ENCODE data around the gene TAS2R39. TPM values are rescaled to one million over a fixed set of nuclear protein-coding genes. Genes with fewer than 3 reads are reported as not detected.

TAS2R39 gene
- total and polyA plus RNA-seq, 2 experiments from 2014 or later: 0.21 TPM; not detected in 1

DNA sequence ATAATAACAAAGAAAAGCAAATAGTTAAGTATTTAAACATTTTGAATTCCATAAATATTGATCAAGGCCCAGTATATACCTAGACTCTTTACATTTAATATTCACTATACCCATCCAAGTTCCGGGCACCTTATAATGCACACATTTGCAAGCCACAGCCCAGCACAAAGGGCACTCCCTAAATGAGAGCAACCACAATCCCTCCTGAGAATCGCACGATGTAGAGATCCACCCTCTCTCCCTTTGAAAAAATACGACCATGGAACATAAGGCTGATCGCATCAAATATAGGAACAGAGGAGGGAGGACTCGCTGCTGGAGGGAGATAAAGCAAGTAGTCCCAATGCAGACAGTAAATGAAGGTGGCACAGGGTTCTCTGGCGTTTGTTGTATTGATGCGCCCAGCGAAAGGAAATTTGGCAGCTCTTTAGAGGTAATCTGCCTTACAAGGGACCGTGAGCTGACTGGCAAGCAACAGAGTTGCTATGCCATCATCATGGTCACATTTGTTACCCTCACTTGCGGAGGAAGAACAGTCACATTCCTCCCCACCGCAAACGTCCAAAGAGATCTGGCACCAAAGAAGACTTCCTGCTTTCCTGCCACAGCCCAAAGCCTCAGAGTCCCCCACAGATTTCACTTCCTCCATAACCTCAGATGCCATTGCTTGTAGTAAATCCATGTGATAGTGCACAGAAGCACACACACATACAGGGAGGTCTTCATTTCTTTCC is 22.5 kb downstream of the TAS2R39 start:
- H3K79me2 ChIP-seq (replicated peaks; ENCODE audit: insufficient read depth): no peaks in the 10 kb centered on the region
- H3K4me1 ChIP-seq (ENCODE audit: insufficient read depth): no peaks in the 10 kb centered on the region
- Mint-ChIP-seq H3K36me3 (ENCODE audit: low read depth) (no peaks in the 10 kb centered on the region), H3K27me3 (ENCODE audit: insufficient read depth, low read depth, poor library complexity) (peaks cover 2% of the 10 kb centered on the region), H3K4me3 (no peak overlapping the region), H3K4me1 (peaks cover 7% of the 10 kb centered on the region; the same call in 1 of the 3 replicates), H3K27ac (no peak overlapping the region), H3K9me3 (no peaks in the 10 kb centered on the region; the same call in 2 of the 3 replicates)
- no peaks in the 10 kb centered on the region for H3K27me3 ChIP-seq (ENCODE audit: insufficient read depth)
- no peak overlapping the region for H3K27ac ChIP-seq (ENCODE audit: low read depth)
- TF ChIP-seq POLR2AphosphoS5 (IDR thresholded peaks at IDR 0.05; ENCODE audit: low read depth) (no peak), EZH2 (IDR thresholded peaks at IDR 0.05; ENCODE audit: low read depth, unreplicated experiment) (no peak), ZNF114 (CRISPR knock-in tag; IDR thresholded peaks at IDR 0.05) (no peak), STAT1 (IDR thresholded peaks at IDR 0.05; ENCODE audit: unreplicated experiment) (no peak), ZNF331 (CRISPR knock-in tag; IDR thresholded peaks at IDR 0.05; ENCODE audit: low read depth) (no peak), EZH2phosphoT487 (IDR thresholded peaks at IDR 0.05; ENCODE audit: unreplicated experiment) (no peak), NANOG (IDR thresholded peaks at IDR 0.05; ENCODE audit: borderline replicate concordance) (no peak), JUNB (IDR thresholded peaks at IDR 0.05; ENCODE audit: unreplicated experiment) (no peak), CREB1 (CRISPR knock-in tag; IDR thresholded peaks at IDR 0.05; ENCODE audit: low read depth) (no peak)
- TF ChIP-seq, protein P1, sequence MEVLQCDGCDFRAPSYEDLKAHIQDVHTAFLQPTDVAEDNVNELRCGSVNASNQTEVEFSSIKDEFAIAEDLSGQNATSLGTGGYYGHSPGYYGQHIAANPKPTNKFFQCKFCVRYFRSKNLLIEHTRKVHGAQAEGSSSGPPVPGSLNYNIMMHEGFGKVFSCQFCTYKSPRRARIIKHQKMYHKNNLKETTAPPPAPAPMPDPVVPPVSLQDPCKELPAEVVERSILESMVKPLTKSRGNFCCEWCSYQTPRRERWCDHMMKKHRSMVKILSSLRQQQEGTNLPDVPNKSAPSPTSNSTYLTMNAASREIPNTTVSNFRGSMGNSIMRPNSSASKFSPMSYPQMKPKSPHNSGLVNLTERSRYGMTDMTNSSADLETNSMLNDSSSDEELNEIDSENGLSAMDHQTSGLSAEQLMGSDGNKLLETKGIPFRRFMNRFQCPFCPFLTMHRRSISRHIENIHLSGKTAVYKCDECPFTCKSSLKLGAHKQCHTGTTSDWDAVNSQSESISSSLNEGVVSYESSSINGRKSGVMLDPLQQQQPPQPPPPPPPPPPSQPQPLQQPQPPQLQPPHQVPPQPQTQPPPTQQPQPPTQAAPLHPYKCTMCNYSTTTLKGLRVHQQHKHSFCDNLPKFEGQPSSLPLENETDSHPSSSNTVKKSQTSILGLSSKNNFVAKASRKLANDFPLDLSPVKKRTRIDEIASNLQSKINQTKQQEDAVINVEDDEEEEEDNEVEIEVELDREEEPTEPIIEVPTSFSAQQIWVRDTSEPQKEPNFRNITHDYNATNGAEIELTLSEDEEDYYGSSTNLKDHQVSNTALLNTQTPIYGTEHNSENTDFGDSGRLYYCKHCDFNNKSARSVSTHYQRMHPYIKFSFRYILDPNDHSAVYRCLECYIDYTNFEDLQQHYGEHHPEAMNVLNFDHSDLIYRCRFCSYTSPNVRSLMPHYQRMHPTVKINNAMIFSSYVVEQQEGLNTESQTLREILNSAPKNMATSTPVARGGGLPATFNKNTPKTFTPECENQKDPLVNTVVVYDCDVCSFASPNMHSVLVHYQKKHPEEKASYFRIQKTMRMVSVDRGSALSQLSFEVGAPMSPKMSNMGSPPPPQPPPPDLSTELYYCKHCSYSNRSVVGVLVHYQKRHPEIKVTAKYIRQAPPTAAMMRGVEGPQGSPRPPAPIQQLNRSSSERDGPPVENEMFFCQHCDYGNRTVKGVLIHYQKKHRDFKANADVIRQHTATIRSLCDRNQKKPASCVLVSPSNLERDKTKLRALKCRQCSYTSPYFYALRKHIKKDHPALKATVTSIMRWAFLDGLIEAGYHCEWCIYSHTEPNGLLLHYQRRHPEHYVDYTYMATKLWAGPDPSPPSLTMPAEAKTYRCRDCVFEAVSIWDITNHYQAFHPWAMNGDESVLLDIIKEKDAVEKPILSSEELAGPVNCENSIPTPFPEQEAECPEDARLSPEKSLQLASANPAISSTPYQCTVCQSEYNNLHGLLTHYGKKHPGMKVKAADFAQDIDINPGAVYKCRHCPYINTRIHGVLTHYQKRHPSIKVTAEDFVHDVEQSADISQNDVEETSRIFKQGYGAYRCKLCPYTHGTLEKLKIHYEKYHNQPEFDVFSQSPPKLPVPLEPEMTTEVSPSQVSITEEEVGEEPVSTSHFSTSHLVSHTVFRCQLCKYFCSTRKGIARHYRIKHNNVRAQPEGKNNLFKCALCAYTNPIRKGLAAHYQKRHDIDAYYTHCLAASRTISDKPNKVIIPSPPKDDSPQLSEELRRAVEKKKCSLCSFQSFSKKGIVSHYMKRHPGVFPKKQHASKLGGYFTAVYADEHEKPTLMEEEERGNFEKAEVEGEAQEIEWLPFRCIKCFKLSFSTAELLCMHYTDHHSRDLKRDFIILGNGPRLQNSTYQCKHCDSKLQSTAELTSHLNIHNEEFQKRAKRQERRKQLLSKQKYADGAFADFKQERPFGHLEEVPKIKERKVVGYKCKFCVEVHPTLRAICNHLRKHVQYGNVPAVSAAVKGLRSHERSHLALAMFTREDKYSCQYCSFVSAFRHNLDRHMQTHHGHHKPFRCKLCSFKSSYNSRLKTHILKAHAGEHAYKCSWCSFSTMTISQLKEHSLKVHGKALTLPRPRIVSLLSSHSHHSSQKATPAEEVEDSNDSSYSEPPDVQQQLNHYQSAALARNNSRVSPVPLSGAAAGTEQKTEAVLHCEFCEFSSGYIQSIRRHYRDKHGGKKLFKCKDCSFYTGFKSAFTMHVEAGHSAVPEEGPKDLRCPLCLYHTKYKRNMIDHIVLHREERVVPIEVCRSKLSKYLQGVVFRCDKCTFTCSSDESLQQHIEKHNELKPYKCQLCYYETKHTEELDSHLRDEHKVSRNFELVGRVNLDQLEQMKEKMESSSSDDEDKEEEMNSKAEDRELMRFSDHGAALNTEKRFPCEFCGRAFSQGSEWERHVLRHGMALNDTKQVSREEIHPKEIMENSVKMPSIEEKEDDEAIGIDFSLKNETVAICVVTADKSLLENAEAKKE (CRISPR knock-in tag; IDR thresholded peaks at IDR 0.05): no peak
- TF ChIP-seq, protein P2, sequence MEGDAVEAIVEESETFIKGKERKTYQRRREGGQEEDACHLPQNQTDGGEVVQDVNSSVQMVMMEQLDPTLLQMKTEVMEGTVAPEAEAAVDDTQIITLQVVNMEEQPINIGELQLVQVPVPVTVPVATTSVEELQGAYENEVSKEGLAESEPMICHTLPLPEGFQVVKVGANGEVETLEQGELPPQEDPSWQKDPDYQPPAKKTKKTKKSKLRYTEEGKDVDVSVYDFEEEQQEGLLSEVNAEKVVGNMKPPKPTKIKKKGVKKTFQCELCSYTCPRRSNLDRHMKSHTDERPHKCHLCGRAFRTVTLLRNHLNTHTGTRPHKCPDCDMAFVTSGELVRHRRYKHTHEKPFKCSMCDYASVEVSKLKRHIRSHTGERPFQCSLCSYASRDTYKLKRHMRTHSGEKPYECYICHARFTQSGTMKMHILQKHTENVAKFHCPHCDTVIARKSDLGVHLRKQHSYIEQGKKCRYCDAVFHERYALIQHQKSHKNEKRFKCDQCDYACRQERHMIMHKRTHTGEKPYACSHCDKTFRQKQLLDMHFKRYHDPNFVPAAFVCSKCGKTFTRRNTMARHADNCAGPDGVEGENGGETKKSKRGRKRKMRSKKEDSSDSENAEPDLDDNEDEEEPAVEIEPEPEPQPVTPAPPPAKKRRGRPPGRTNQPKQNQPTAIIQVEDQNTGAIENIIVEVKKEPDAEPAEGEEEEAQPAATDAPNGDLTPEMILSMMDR (conservative IDR thresholded peaks at IDR 0.05; ENCODE audit: low read depth in 2 of 2): no peak
- ATAC-seq (no peak), DNase-seq (ENCODE audit: low spot score) (no peak)
- H3K36me3 ChIP-seq (ENCODE audit: insufficient read depth): no peaks in the 10 kb centered on the region
- no peaks in the 10 kb centered on the region for H3F3A ChIP-seq (replicated peaks; ENCODE audit: low read depth)
- H3K4me2 ChIP-seq: no peak overlapping the region
- no peaks in the 10 kb centered on the region for H4K20me1 ChIP-seq (replicated peaks; ENCODE audit: insufficient read depth)
- no peak overlapping the region for H3K4me3 ChIP-seq
- peak overlapping the region; percentile 52; the same call in 1 of the 2 replicates for H2AFZ ChIP-seq
- H3K9me2 ChIP-seq (ENCODE audit: insufficient read depth): no peaks in the 10 kb centered on the region

All from GM23338 (cell line).